ENCODE measurements around the gene LAMB3.
"Not testable (repeated sequence)": the region's sequence is repeated elsewhere in the genome, so short reads cannot be mapped to it uniquely, and the experiment has no call there.

Gene LAMB3

DNA sequence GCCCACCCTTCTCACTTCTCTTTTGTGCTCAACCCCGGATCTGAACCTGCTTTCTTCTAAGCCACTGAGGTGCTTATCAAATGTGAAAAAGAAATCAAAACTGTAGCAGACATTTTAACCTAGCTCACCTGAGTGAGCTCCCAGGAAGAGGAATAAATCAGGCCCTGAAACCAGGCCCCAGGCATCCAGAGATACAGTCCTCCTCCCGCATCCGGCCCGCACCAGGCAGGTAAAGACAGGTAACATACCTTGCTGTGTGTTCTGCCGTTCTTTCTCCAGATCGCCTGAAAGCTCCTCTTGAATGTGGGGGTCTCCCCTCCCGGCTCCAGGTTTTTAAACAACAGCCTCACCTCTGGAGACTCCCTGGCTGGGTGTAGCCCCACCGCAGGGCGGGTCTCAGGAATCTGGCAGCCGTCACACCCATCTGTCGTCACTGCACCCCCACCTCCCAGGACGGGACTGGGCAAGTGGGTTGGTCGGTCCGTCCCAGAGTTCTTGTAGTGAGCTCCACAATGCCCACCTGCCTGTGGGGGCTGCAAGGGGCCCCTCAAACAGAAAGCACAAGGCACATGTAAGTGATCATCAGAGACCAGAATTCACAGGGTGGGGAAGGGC lies at the start of gene LAMB3:
LAMB3 (minus strand) TSS at position 305 of the 615 bp plus-strand sequence. CDS start 1,481 bp downstream, outside the sequence.
- no peak within 1 kb of the TSS for H3K27ac ChIP-seq (ENCODE audit: low read depth, low read length)
- no peaks in the 10 kb centered on the region for H4K20me1 ChIP-seq (ENCODE audit: low read depth, low read length)
- no peak for TF ChIP-seq EZH2phosphoT487 (conservative IDR thresholded peaks at IDR 0.05; ENCODE audit: low read length)
- TF ChIP-seq, protein P1, sequence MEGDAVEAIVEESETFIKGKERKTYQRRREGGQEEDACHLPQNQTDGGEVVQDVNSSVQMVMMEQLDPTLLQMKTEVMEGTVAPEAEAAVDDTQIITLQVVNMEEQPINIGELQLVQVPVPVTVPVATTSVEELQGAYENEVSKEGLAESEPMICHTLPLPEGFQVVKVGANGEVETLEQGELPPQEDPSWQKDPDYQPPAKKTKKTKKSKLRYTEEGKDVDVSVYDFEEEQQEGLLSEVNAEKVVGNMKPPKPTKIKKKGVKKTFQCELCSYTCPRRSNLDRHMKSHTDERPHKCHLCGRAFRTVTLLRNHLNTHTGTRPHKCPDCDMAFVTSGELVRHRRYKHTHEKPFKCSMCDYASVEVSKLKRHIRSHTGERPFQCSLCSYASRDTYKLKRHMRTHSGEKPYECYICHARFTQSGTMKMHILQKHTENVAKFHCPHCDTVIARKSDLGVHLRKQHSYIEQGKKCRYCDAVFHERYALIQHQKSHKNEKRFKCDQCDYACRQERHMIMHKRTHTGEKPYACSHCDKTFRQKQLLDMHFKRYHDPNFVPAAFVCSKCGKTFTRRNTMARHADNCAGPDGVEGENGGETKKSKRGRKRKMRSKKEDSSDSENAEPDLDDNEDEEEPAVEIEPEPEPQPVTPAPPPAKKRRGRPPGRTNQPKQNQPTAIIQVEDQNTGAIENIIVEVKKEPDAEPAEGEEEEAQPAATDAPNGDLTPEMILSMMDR (IDR thresholded peaks at IDR 0.05; ENCODE audit: insufficient read depth, low read length, poor library complexity, severe bottlenecking) = no peak
- no peaks in the 10 kb centered on the region for H3K27me3 ChIP-seq (ENCODE audit: low read length)
- no peaks in the 10 kb centered on the region for H3K36me3 ChIP-seq (ENCODE audit: low read length)
- no peaks in the 10 kb centered on the region for H3K79me2 ChIP-seq (ENCODE audit: insufficient read depth, low read length)
- no peaks in the 10 kb centered on the region for H3K9me2 ChIP-seq (replicated peaks; ENCODE audit: insufficient read depth, low read length)
- H3F3A ChIP-seq (ENCODE audit: insufficient read depth) = no peaks in the 10 kb centered on the region
- H3K4me2 ChIP-seq (ENCODE audit: low read depth, low read length, poor library complexity, severe bottlenecking) = no peak within 1 kb of the TSS
- H2AFZ ChIP-seq (ENCODE audit: low read depth, low read length, severe bottlenecking) = no peak within 1 kb of the TSS
- H3K4me3 ChIP-seq (ENCODE audit: insufficient read depth, low read length, poor library complexity, severe bottlenecking) = no peak within 1 kb of the TSS
- no peaks in the 10 kb centered on the region for H3K9me3 ChIP-seq (ENCODE audit: insufficient read depth, low read length)
- no peak within 1 kb of the TSS for H3K9ac ChIP-seq (ENCODE audit: low read length)

DNA sequence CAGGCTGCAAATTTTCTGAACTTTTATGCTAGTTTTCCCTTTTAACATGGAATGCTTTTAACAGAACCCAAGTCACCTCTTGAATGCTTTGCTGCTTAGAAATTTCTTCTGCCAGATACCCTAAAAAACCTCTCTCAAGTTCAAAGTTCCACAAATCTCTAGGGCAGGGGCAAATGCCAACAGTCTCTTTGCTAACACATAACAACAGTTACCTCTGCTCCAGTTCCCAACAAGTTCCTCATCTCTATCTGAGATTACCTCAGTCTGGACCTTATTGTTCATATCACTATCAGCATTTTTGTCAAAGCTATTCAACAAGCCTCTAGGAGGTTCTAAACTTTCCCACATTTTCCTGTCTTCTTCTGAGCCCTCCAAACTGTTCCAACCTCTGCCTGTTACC lies 48.5 kb upstream of the LAMB3 start:
- H3K79me2 ChIP-seq (ENCODE audit: insufficient read depth, low read length) = not testable (repeated sequence)

DNA sequence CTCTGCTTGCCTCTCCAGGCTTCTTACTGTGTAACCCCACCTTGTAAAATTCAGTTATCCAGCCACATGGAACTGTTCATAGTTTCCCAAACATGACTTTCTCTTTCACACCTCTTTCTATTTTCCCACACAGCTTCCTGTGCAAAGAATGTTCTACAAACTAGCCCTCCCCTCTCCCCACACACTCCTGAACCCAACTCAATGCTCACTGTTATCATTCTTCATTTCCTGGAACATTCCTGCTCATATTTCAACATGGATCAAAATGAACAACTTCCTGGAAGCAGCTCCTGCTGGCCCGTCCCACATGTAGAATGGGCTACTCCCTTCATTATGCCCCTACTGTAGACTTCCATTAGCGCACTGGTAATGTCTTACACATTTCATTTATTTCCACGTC lies 44.9 kb upstream of the LAMB3 start:
- no peak overlapping the region for H3K9ac ChIP-seq (ENCODE audit: low read length)
- no peak overlapping the region for H3K27ac ChIP-seq (ENCODE audit: low read depth, low read length)
- no peak overlapping the region for H3K4me3 ChIP-seq (ENCODE audit: insufficient read depth, low read length, poor library complexity, severe bottlenecking)
- H2AFZ ChIP-seq (ENCODE audit: low read depth, low read length, severe bottlenecking) = no peak overlapping the region
- TF ChIP-seq, protein P1 (IDR thresholded peaks at IDR 0.05; ENCODE audit: insufficient read depth, low read length, poor library complexity, severe bottlenecking) = no peak
- TF ChIP-seq EZH2phosphoT487 (conservative IDR thresholded peaks at IDR 0.05; ENCODE audit: low read length) = no peak
- no peaks in the 10 kb centered on the region for H3K79me2 ChIP-seq (ENCODE audit: insufficient read depth, low read length)
- no peaks in the 10 kb centered on the region for H4K20me1 ChIP-seq (ENCODE audit: low read depth, low read length)
- no peaks in the 10 kb centered on the region for H3K9me2 ChIP-seq (replicated peaks; ENCODE audit: insufficient read depth, low read length)
- no peak overlapping the region for H3K4me2 ChIP-seq (ENCODE audit: low read depth, low read length, poor library complexity, severe bottlenecking)
- no peaks in the 10 kb centered on the region for H3K36me3 ChIP-seq (ENCODE audit: low read length)
- no peaks in the 10 kb centered on the region for H3K27me3 ChIP-seq (ENCODE audit: low read length)
- no peaks in the 10 kb centered on the region for H3K9me3 ChIP-seq (ENCODE audit: insufficient read depth, low read length)
- no peaks in the 10 kb centered on the region for H3F3A ChIP-seq (ENCODE audit: insufficient read depth)

More for the DNA sequence above, 48.5 kb upstream of the LAMB3 start:
- not testable (repeated sequence) for H2AFZ ChIP-seq (ENCODE audit: low read depth, low read length, severe bottlenecking); H3K9ac ChIP-seq (ENCODE audit: low read length); H3F3A ChIP-seq (ENCODE audit: insufficient read depth); H3K4me2 ChIP-seq (ENCODE audit: low read depth, low read length, poor library complexity, severe bottlenecking); H3K27ac ChIP-seq (ENCODE audit: low read depth, low read length); H3K9me2 ChIP-seq (replicated peaks; ENCODE audit: insufficient read depth, low read length); H4K20me1 ChIP-seq (ENCODE audit: low read depth, low read length); H3K4me3 ChIP-seq (ENCODE audit: insufficient read depth, low read length, poor library complexity, severe bottlenecking); H3K36me3 ChIP-seq (ENCODE audit: low read length); H3K9me3 ChIP-seq (ENCODE audit: insufficient read depth, low read length); H3K27me3 ChIP-seq (ENCODE audit: low read length)

DNA sequence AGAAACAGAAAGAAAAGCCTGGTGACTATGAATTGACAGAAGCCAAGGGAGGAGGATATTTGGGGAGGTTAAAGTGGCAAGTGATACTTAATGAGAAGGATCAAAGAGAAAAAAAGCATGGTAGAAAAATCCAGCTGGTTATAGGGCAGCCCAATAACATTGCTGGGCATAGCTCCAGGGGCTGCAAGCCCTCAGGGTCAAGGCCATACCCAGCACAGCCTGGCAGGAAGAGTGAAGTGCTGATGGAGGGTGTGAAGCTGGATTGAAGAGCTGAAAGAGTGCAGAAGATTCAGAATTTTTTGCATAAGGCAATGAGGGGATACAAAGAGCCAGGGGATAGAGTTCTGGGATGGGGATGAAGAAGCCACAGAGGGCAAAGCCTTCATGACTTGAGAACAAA lies 44.4 kb upstream of the LAMB3 start:
- no peaks in the 10 kb centered on the region for H3K79me2 ChIP-seq (ENCODE audit: insufficient read depth, low read length)
- H3K36me3 ChIP-seq (ENCODE audit: low read length) = no peaks in the 10 kb centered on the region
- no peaks in the 10 kb centered on the region for H3K27me3 ChIP-seq (ENCODE audit: low read length)
- no peaks in the 10 kb centered on the region for H3K9me3 ChIP-seq (ENCODE audit: insufficient read depth, low read length)
- no peak overlapping the region for H3K4me2 ChIP-seq (ENCODE audit: low read depth, low read length, poor library complexity, severe bottlenecking)
- no peaks in the 10 kb centered on the region for H4K20me1 ChIP-seq (ENCODE audit: low read depth, low read length)
- H3K9ac ChIP-seq (ENCODE audit: low read length) = no peak overlapping the region
- H3K4me3 ChIP-seq (ENCODE audit: insufficient read depth, low read length, poor library complexity, severe bottlenecking) = no peak overlapping the region
- no peak overlapping the region for H2AFZ ChIP-seq (ENCODE audit: low read depth, low read length, severe bottlenecking)
- H3K27ac ChIP-seq (ENCODE audit: low read depth, low read length) = no peak overlapping the region
- no peaks in the 10 kb centered on the region for H3K9me2 ChIP-seq (replicated peaks; ENCODE audit: insufficient read depth, low read length)
- H3F3A ChIP-seq (ENCODE audit: insufficient read depth) = no peaks in the 10 kb centered on the region
- no peak for TF ChIP-seq EZH2phosphoT487 (conservative IDR thresholded peaks at IDR 0.05; ENCODE audit: low read length)
- TF ChIP-seq, protein P1 (IDR thresholded peaks at IDR 0.05; ENCODE audit: insufficient read depth, low read length, poor library complexity, severe bottlenecking) = no peak

Measured in SU-DHL-6 (cell line).